GM23248 (cell line): ENCODE results near the gene SPEG.

ENCODE experiments used
- EZH2 ChIP-seq: fragments of 200-600 bp; sonication (generic); IDR thresholded peaks from 2 replicates; pipeline ENCODE4 v1.6.1; 2018; ENCODE audit warnings: antibody characterized with exemption, mild to moderate bottlenecking; ENCODE audit not compliant: insufficient read depth, poor library complexity, severe bottlenecking
- EZH2phosphoT487 ChIP-seq: fragments of 200-600 bp; sonication (generic); IDR thresholded peaks from 2 replicates; pipeline ENCODE4 v1.6.1; 2018; ENCODE audit warnings: antibody characterized with exemption, moderate library complexity, mild to moderate bottlenecking, low read depth; ENCODE audit not compliant: insufficient read depth

DNA sequence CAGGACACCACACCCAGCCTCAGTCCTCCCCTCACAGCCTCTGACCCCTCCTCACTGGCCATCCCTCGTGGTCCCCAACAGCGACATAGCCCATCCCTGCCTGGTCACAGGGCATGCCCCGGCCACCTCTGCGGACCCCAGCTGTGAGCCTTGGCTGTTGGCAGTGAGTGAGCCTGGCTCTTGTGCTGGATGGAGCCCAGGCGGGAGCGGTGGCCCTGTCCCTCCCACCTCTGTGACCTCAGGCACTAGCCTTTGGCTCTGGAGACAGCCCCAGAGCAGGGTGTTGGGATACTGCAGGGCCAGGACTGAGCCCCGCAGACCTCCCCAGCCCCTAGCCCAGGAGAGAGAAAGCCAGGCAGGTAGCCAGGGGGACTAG lies 8.6 kb upstream of the SPEG start:
- no peak for TF ChIP-seq EZH2phosphoT487
- TF ChIP-seq EZH2: no peak
